K562 (cell line): Measurements from ENCODE around the gene NRXN3. TPM values are rescaled to one million over a fixed set of nuclear protein-coding genes. Genes with fewer than 3 reads are reported as not detected.

Experiments
- ATAC-seq: fragments of 200-7000 bp; cut with Tn5 transposase; 3 replicates; pipeline ENCODE4 v1.9.1; 2020; ENCODE audit warnings: moderate library complexity
- BruUV-seq: library from RNA; stranded (reverse); fragments of 400-500 nt; replicated peaks from 2 replicates; lab custom pipeline; 2021; lab: Mats Ljungman, UMichigan
- CTCF ChIA-PET: fragments of 300-600 bp; formaldehyde crosslinking; extraction: SDS; loops from one replicate; lab custom pipeline; 2021; ENCODE audit warnings: low intra/inter-chr PET ratio; lab: Yijun Ruan, JAX
- POLR2A ChIA-PET: fragments of 300-600, 350-650 bp; sonication (Branson Sonifier 250); formaldehyde crosslinking; extraction: SDS; loops from one replicate; lab custom pipeline; 2021; ENCODE audit warnings: antibody characterized with exemption, inconsistent platforms; lab: Yijun Ruan, JAX
- DNase-seq, 4 experiments: peaks; one replicate each; pipeline versions ENCODE4 v3.0.0 to v3.0.0-alpha.2; 2011 to 2018; ENCODE audit warnings: low spot score in 3 of 4, mixed read lengths in 3 of 4; ENCODE audit errors: extremely low read depth in 1 of 4
- FAIRE-seq: peaks from 2 replicates; lab custom pipeline; 2011; peaks lifted over from hg19 to GRCh38; lab: Jason Lieb, UNC
- H2AFZ ChIP-seq: 2 replicates; pipeline ENCODE4 v1.6.0; 2011; ENCODE audit warnings: low read depth, low read length, control low read depth, inconsistent platforms
- H3K27ac ChIP-seq: fragments of 200-600 bp; 3 replicates; pipeline ENCODE4 v1.8.0; 2011; ENCODE audit warnings: low read depth, mild to moderate bottlenecking, control low read depth, inconsistent platforms, low read length, moderate library complexity, mixed read lengths; ENCODE audit errors: extremely low read depth
- H3K27me3 ChIP-seq, 2 experiments: fragments of 300-600 bp in 1 of 2; 2 replicates in 1 of 2; 3 replicates in 1 of 2; pipeline versions ENCODE4 v1.6.0 to v1.8.0; 2011; ENCODE audit warnings: inconsistent platforms in 2 of 2, low read length in 2 of 2, mild to moderate bottlenecking in 1 of 2, mixed read lengths in 1 of 2, moderate library complexity in 1 of 2; ENCODE audit not compliant: control insufficient read depth in 2 of 2, insufficient read depth in 2 of 2
- H3K36me3 ChIP-seq: fragments of 300-600 bp; 3 replicates; pipeline ENCODE4 v1.8.0; 2011; ENCODE audit warnings: mild to moderate bottlenecking, low read length, inconsistent platforms; ENCODE audit not compliant: control insufficient read depth, insufficient read depth
- H3K4me1 ChIP-seq, 2 experiments: fragments of 200-600 bp in 1 of 2; replicated peaks in 1 of 2; 2 replicates in 1 of 2; 3 replicates in 1 of 2; pipeline versions ENCODE4 v1.5.1 to v1.8.0; 2011; ENCODE audit warnings: inconsistent platforms in 2 of 2, low read length in 2 of 2, mild to moderate bottlenecking in 1 of 2, mixed read lengths in 1 of 2, moderate library complexity in 1 of 2; ENCODE audit not compliant: control insufficient read depth in 2 of 2, insufficient read depth in 2 of 2
- H3K4me2 ChIP-seq: 2 replicates; pipeline ENCODE4 v1.6.1; 2011; ENCODE audit warnings: low read length, control low read depth, inconsistent platforms, mixed read lengths; ENCODE audit not compliant: insufficient read depth
- H3K4me3 ChIP-seq: fragments of 200-600 bp; sonication (generic), shearing (Covaris generic); 2 replicates; pipeline ENCODE4 v1.5.1; 2016; ENCODE audit warnings: control low read depth, inconsistent platforms
- H3K79me2 ChIP-seq: fragments of 200-600 bp; 3 replicates; pipeline ENCODE4 v1.8.0; 2011; ENCODE audit warnings: low read length, inconsistent platforms; ENCODE audit not compliant: control insufficient read depth, insufficient read depth
- H3K9ac ChIP-seq, 2 experiments: 2 replicates each; pipeline versions ENCODE4 v1.6.0 to v1.6.1; 2011; ENCODE audit warnings: low read depth in 2 of 2, low read length in 2 of 2, control low read depth in 1 of 2, inconsistent platforms in 1 of 2, mild to moderate bottlenecking in 1 of 2, mixed read lengths in 1 of 2; ENCODE audit not compliant: insufficient read depth in 1 of 2
- H3K9me1 ChIP-seq: one replicate; pipeline ENCODE4 v1.6.0; 2011; ENCODE audit warnings: inconsistent platforms, mild to moderate bottlenecking, low read length, moderate library complexity; ENCODE audit not compliant: control insufficient read depth, insufficient read depth
- H3K9me3 ChIP-seq: replicated peaks from 2 replicates; pipeline ENCODE4 v1.5.1; 2011; ENCODE audit warnings: low read depth, low read length, inconsistent platforms; ENCODE audit not compliant: control insufficient read depth, insufficient read depth
- H4K20me1 ChIP-seq: replicated peaks from 2 replicates; pipeline ENCODE4 v1.6.1; 2011; ENCODE audit warnings: low read length, inconsistent platforms, mixed read lengths; ENCODE audit not compliant: control insufficient read depth, insufficient read depth
- BCL6 ChIP-seq: fragments of 250-450 bp; sonication (Bioruptor Pico); IDR thresholded peaks from 2 replicates; pipeline ENCODE4 v1.4.0; 2020
- BRCA1 ChIP-seq, 2 experiments: fragments of 450-650 bp in 1 of 2; sonication (generic) in 1 of 2; formaldehyde crosslinking in 1 of 2; IDR thresholded peaks; 2 replicates each; pipeline versions ENCODE4 v1.5.0 to v1.6.1; 2017 to 2020; ENCODE audit warnings: mild to moderate bottlenecking in 1 of 2, missing genetic modification reagents in 1 of 2
- CEBPG ChIP-seq, 3 experiments: fragments of 200-800 bp in 1 of 3; sonication (Bioruptor generic) in 1 of 3; sonication (generic) in 1 of 3; formaldehyde crosslinking in 1 of 3; IDR thresholded peaks in 2 of 3; conservative IDR thresholded peaks in 1 of 3; 2 replicates each; pipeline versions ENCODE4 v1.6.1 to v1.8.0; 2016 to 2022; ENCODE audit warnings: missing compliant biosample characterization in 2 of 3, missing genetic modification characterization in 2 of 3, mild to moderate bottlenecking in 1 of 3, missing genetic modification reagents in 1 of 3
- FUS ChIP-seq: fragments of 200-400 bp; formaldehyde crosslinking; optimal IDR thresholded peaks from 2 replicates; pipeline ENCODE3; 2017; ENCODE audit warnings: low read depth, low read length
- LARP7 ChIP-seq: fragments of 450-650 bp; IDR thresholded peaks from 2 replicates; pipeline ENCODE4 v1.6.1; 2016
- NBN ChIP-seq: fragments of 450-650 bp; IDR thresholded peaks from 2 replicates; pipeline ENCODE4 v1.6.1; 2016; ENCODE audit warnings: low read depth, mild to moderate bottlenecking
- NCOA2 ChIP-seq, 2 experiments: fragments of 450-650 bp; IDR thresholded peaks; 2 replicates each; pipeline ENCODE4 v1.6.1; 2018; ENCODE audit warnings: mild to moderate bottlenecking in 2 of 2, moderate library complexity in 1 of 2; ENCODE audit not compliant: partially characterized antibody in 2 of 2
- SMARCE1 ChIP-seq: fragments of 450-650 bp; IDR thresholded peaks from 2 replicates; pipeline ENCODE4 v1.7.1; 2016; ENCODE audit warnings: mild to moderate bottlenecking
- SP2 ChIP-seq: IDR thresholded peaks from 2 replicates; pipeline ENCODE4 v1.6.1; 2011; ENCODE audit warnings: mild to moderate bottlenecking, low read depth, low read length, moderate library complexity; ENCODE audit not compliant: poor library complexity, severe bottlenecking; ENCODE audit errors: extremely low read depth
- SRSF1 ChIP-seq: fragments of 200-400 bp; formaldehyde crosslinking; IDR thresholded peaks from 2 replicates; pipeline ENCODE4 v1.6.1; 2017; ENCODE audit warnings: mild to moderate bottlenecking, low read depth, low read length, moderate library complexity
- STAG1 ChIP-seq: sonication (generic); formaldehyde crosslinking; IDR thresholded peaks from 2 replicates; pipeline ENCODE4 v1.5.0; 2020; ENCODE audit warnings: missing genetic modification reagents, borderline replicate concordance
- TAL1 ChIP-seq: fragments of 450-650 bp; IDR thresholded peaks from 2 replicates; pipeline ENCODE4 v1.6.1; 2016; ENCODE audit warnings: mild to moderate bottlenecking
- TGIF2 ChIP-seq: sonication (generic); formaldehyde crosslinking; IDR thresholded peaks from 2 replicates; pipeline ENCODE4 v1.8.1; 2022; ENCODE audit warnings: mild to moderate bottlenecking, missing genetic modification reagents, moderate library complexity
- ZNF561 ChIP-seq: fragments of 450-650 bp; formaldehyde crosslinking; conservative IDR thresholded peaks from 2 replicates; pipeline ENCODE4 v1.4.0; 2020; ENCODE audit warnings: mild to moderate bottlenecking, moderate library complexity
- ZNF717 ChIP-seq: fragments of 250-450 bp; sonication (Bioruptor Pico); IDR thresholded peaks from 2 replicates; pipeline ENCODE4 v1.5.0; 2021
- ZNF780A ChIP-seq: fragments of 250-450 bp; sonication (Bioruptor Pico); IDR thresholded peaks from 2 replicates; pipeline ENCODE4 v1.5.0; 2021; ENCODE audit warnings: mild to moderate bottlenecking
- WGBS: fragments of 100-300 bp; shearing (Covaris generic); methylation state at CpG from one replicate; pipeline ENCODE4 v1.1.6; 2016; ENCODE audit warnings: low coverage, mixed read lengths; ENCODE audit not compliant: insufficient coverage; ENCODE audit errors: missing lambda C conversion rate; 5-methylcytosine and 5-hydroxymethylcytosine counted together
- in situ Hi-C: fragments of 300-500 bp; cut with MboI; formaldehyde crosslinking; loops from 4 replicates; pipeline ENCODE4 v1.15.0; 2018; ENCODE audit warnings: inconsistent platforms, mixed read lengths
- intact Hi-C: fragments of 100-400 bp; cut with micrococcal nuclease; formaldehyde crosslinking; loops from 2 replicates; pipeline ENCODE4 v1.14.2; 2022
- polyA plus RNA-seq, 8 experiments: library from polyadenylated mRNA; depleted of rRNA in 4 of 8; stranded (reverse) in 5 of 8; unstranded in 3 of 8; fragments of >200 nt; fragmentation: Nextera tagmentation in 2 of 8; fragmentation: Illumina TruSeq in 1 of 8; extraction: Ambion mirVana in 2 of 8; extraction: Trizol in 1 of 8; gene quantifications; 2 replicates each; pipeline versions ENCODE4 v1.2.1 to v1.2.3, GENCODE V29; 2011 to 2014; ENCODE audit warnings: inconsistent platforms in 1 of 8, missing spikeins in 1 of 8
- total RNA-seq, 7 experiments: library from RNA; depleted of rRNA in 6 of 7; stranded (reverse); fragments of >200 nt in 6 of 7; fragmentation: Illumina TruSeq in 2 of 7; extraction: Trizol in 2 of 7; gene quantifications; 2 replicates each; pipeline versions ENCODE4 v1.2.1 to v1.2.3, GENCODE V29; 2011 to 2021; ENCODE audit warnings: low replicate concordance in 1 of 7
- TF ChIP-seq, protein P1 (sequence below): fragments of 450-650 bp; conservative IDR thresholded peaks from 2 replicates; pipeline ENCODE4 v1.6.1; 2016; ENCODE audit warnings: missing genetic modification characterization, low read depth, mild to moderate bottlenecking, missing compliant biosample characterization, moderate library complexity
- TF ChIP-seq, protein P2 (sequence below), 2 experiments: fragments of 450-650 bp in 1 of 2; IDR thresholded peaks; 2 replicates each; pipeline ENCODE4 v1.6.1; 2011 to 2017; ENCODE audit warnings: low read depth in 2 of 2, antibody characterized with exemption in 1 of 2, borderline replicate concordance in 1 of 2, low read length in 1 of 2, mild to moderate bottlenecking in 1 of 2, mixed read lengths in 1 of 2; ENCODE audit not compliant: control insufficient read depth in 1 of 2
- TF ChIP-seq, protein P3 (sequence below): conservative IDR thresholded peaks from 2 replicates; pipeline ENCODE4 v1.6.1; 2011; ENCODE audit warnings: low read depth, mild to moderate bottlenecking, low read length; ENCODE audit not compliant: control insufficient read depth

The NRXN3 gene
- total and polyA plus RNA-seq, 9 of the 15 experiments (the other 6 are each of a cell fraction or from before 2014, with no cell fraction given) = 0.09 TPM; not detected in 8

DNA sequence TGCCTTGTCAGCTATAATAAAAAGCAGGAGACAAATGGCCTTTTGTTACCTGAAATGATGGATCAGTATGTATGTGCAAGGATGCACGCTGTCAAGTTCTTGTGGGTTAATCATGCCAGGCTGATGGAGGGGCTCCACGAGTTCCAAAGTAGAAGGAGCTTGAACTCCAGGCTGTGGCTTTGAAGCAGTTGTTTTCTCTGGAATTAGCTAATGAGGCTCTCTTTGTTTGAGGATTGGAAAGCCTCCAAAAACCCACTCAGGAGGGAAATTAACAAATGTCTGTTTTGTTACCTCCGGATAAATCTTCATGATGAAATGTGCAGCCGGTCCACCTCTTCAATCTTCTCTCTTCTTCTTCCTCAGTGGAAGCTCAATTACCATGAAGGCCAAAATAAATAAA, 1435.7 kb downstream of the NRXN3 start:
- WGBS = 0% methylated on average over 4 of the region's 4 CpGs
- in situ Hi-C loops (no loop called here), intact Hi-C loops (no loop called here)
- TF ChIP-seq, protein P1, sequence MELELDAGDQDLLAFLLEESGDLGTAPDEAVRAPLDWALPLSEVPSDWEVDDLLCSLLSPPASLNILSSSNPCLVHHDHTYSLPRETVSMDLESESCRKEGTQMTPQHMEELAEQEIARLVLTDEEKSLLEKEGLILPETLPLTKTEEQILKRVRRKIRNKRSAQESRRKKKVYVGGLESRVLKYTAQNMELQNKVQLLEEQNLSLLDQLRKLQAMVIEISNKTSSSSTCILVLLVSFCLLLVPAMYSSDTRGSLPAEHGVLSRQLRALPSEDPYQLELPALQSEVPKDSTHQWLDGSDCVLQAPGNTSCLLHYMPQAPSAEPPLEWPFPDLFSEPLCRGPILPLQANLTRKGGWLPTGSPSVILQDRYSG (tag) = no peak
- TF ChIP-seq NCOA2 (IDR thresholded peaks at IDR 0.05; ENCODE audit: partially characterized antibody in 2 of 2) (no peak), TAL1 (no peak), LARP7 (no peak), SMARCE1 (no peak), FUS (no peak), SRSF1 (no peak), TGIF2 (CRISPR knock-in tag) (no peak), STAG1 (CRISPR knock-in tag) (no peak), CEBPG (CRISPR knock-in tag; IDR thresholded peaks at IDR 0.05) (no peak), CEBPG (tag; conservative IDR thresholded peaks at IDR 0.05 in 1 of 2, IDR thresholded peaks at IDR 0.05 in 1 of 2) (no peak), ZNF717 (CRISPR knock-in tag) (no peak), BRCA1 (IDR thresholded peaks at IDR 0.05) (no peak), BRCA1 (CRISPR knock-in tag; IDR thresholded peaks at IDR 0.05) (no peak), BCL6 (CRISPR knock-in tag) (no peak), ZNF561 (no peak), SP2 (no peak), ZNF780A (CRISPR knock-in tag) (no peak), NBN (no peak)
- TF ChIP-seq, protein P2, sequence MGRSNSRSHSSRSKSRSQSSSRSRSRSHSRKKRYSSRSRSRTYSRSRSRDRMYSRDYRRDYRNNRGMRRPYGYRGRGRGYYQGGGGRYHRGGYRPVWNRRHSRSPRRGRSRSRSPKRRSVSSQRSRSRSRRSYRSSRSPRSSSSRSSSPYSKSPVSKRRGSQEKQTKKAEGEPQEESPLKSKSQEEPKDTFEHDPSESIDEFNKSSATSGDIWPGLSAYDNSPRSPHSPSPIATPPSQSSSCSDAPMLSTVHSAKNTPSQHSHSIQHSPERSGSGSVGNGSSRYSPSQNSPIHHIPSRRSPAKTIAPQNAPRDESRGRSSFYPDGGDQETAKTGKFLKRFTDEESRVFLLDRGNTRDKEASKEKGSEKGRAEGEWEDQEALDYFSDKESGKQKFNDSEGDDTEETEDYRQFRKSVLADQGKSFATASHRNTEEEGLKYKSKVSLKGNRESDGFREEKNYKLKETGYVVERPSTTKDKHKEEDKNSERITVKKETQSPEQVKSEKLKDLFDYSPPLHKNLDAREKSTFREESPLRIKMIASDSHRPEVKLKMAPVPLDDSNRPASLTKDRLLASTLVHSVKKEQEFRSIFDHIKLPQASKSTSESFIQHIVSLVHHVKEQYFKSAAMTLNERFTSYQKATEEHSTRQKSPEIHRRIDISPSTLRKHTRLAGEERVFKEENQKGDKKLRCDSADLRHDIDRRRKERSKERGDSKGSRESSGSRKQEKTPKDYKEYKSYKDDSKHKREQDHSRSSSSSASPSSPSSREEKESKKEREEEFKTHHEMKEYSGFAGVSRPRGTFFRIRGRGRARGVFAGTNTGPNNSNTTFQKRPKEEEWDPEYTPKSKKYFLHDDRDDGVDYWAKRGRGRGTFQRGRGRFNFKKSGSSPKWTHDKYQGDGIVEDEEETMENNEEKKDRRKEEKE (IDR thresholded peaks at IDR 0.05; ENCODE audit: borderline replicate concordance in 1 of 2, control insufficient read depth in 1 of 2, low read depth in 2 of 2, low read length in 1 of 2) = no peak
- TF ChIP-seq, protein P3, sequence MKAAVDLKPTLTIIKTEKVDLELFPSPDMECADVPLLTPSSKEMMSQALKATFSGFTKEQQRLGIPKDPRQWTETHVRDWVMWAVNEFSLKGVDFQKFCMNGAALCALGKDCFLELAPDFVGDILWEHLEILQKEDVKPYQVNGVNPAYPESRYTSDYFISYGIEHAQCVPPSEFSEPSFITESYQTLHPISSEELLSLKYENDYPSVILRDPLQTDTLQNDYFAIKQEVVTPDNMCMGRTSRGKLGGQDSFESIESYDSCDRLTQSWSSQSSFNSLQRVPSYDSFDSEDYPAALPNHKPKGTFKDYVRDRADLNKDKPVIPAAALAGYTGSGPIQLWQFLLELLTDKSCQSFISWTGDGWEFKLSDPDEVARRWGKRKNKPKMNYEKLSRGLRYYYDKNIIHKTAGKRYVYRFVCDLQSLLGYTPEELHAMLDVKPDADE = no peak
- Histone ChIP-seq H3K4me3 (no peak overlapping the region), H3K4me1 (no peaks in the 10 kb centered on the region), H2AFZ (no peak overlapping the region), H3K36me3 (no peaks in the 10 kb centered on the region), H3K9ac (no peak overlapping the region), H3K27ac (no peak overlapping the region), H4K20me1 (no peaks in the 10 kb centered on the region), H3K79me2 (no peaks in the 10 kb centered on the region), H3K4me2 (no peak overlapping the region), H3K27me3 (no peaks in the 10 kb centered on the region), H3K9me3 (no peaks in the 10 kb centered on the region), H3K9me1 (no peaks in the 10 kb centered on the region)
- POLR2A ChIA-PET = no interaction called here
- ATAC-seq (no peak), FAIRE-seq (no peak), DNase-seq (no peak)
- CTCF ChIA-PET = no interaction called here
- no TSS peak for BruUV-seq
